BLaER1 (cell line): ENCODE measurements around the gene SIM2.

ENCODE experiments used
- H3K27ac ChIP-seq: shearing (Covaris generic); formaldehyde crosslinking; 2 replicates; pipeline ENCODE4 v1.8.1; 2022
- H3K27me3 ChIP-seq: shearing (Covaris generic); formaldehyde crosslinking; 2 replicates; pipeline ENCODE4 v1.8.1; 2022
- H3K36me3 ChIP-seq: shearing (Covaris generic); formaldehyde crosslinking; 2 replicates; pipeline ENCODE4 v1.8.1; 2022
- H3K4me1 ChIP-seq: shearing (Covaris generic); formaldehyde crosslinking; 2 replicates; pipeline ENCODE4 v1.8.1; 2022
- H3K4me2 ChIP-seq: shearing (Covaris generic); formaldehyde crosslinking; 2 replicates; pipeline ENCODE4 v1.8.1; 2022
- H3K4me3 ChIP-seq: shearing (Covaris generic); formaldehyde crosslinking; 2 replicates; pipeline ENCODE4 v1.8.1; 2022
- H3K9ac ChIP-seq: shearing (Covaris generic); formaldehyde crosslinking; 2 replicates; pipeline ENCODE4 v1.8.1; 2022
- H3K9me3 ChIP-seq: shearing (Covaris generic); formaldehyde crosslinking; 2 replicates; pipeline ENCODE4 v1.8.1; 2022
- H4K20me1 ChIP-seq: shearing (Covaris generic); formaldehyde crosslinking; 2 replicates; pipeline ENCODE4 v1.8.1; 2022
- Cebpa-rat ChIP-seq: shearing (Covaris generic); IDR thresholded peaks from 2 replicates; pipeline ENCODE4 v1.8.1; 2022

SIM2 gene

DNA sequence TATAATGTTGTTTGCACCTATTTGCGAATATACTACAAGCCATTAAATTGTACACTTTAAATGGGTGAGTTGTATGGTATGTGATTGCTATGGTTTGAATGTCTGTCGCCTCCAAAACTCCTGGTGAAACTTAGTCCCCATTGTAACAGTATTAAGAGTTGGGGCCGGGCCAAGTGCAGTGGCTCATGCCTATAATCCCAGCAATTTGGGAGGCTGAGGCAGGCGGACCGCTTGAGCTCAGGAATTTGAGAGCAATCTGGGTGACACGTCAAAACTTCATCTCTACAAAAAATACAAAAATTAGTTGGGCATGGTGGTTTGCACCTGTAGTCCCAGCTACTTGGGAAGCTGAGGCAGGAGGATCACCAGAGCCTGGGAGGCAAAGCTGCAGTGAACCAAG lies 12.0 kb upstream of the SIM2 start:
- no peak for TF ChIP-seq Cebpa-rat
- no peaks in the 10 kb centered on the region; the same call in 1 of the 2 replicates for H4K20me1 ChIP-seq
- H3K27me3 ChIP-seq = peaks cover 28% of the 10 kb centered on the region
- H3K27ac ChIP-seq = no peak overlapping the region
- no peak overlapping the region for H3K4me3 ChIP-seq
- H3K4me2 ChIP-seq = no peak overlapping the region
- no peaks in the 10 kb centered on the region for H3K4me1 ChIP-seq
- H3K9ac ChIP-seq = no peak overlapping the region
- H3K36me3 ChIP-seq = no peaks in the 10 kb centered on the region
- H3K9me3 ChIP-seq = peaks cover 34% of the 10 kb centered on the region

DNA sequence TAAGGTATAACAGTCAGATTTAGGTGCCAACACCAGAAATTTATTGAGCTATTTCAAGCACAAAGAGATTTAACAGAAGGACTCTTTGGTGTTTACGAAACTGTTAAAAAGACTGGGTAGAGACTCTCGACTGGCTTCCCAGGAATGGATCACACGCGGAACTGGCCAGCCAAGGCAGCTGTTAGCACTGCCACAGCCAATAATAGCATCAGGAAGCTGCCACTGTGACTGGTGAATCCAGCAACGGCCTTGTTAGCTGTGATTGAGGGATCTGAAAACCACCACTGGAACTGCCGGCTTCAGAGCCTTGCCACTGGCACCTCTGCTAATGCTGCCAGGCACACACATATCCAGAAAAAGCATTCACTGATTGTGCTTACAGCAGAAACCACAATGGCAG lies 10.6 kb upstream of the SIM2 start:
- H3K9me3 ChIP-seq = peaks cover 47% of the 10 kb centered on the region
- peaks cover 42% of the 10 kb centered on the region for H3K27me3 ChIP-seq
- TF ChIP-seq Cebpa-rat = no peak

DNA sequence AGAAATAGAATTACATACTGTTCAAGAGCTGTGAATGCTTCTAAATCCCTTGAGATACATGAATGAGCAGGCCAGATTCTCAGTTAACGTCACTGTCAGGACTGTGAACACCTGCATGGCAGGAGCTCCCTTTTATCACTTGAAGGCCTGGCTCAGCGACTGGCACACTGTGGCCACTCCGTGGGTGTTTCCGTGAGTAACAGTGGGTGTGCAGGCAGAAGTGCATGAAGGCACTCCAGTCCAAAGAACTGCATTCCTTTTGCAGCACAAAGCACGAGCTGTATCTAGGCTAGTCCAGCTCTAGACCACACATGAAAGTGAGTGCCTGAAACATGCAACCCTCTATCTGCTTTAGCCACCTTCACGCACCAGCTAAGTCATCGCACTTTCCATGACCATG lies 9.6 kb upstream of the SIM2 start:
- no peak overlapping the region for H3K4me2 ChIP-seq
- H3K27me3 ChIP-seq = peaks cover 52% of the 10 kb centered on the region
- no peak for TF ChIP-seq Cebpa-rat
- H4K20me1 ChIP-seq = peaks cover 13% of the 10 kb centered on the region
- H3K9me3 ChIP-seq = peaks cover 57% of the 10 kb centered on the region
- H3K27ac ChIP-seq = no peak overlapping the region
- H3K4me1 ChIP-seq = no peaks in the 10 kb centered on the region
- H3K36me3 ChIP-seq = no peaks in the 10 kb centered on the region
- H3K4me3 ChIP-seq = no peak overlapping the region
- no peak overlapping the region for H3K9ac ChIP-seq

More for the DNA sequence above, 10.6 kb upstream of the SIM2 start:
- no peaks in the 10 kb centered on the region for H3K4me1 ChIP-seq
- peaks cover 3% of the 10 kb centered on the region; the same call in 1 of the 2 replicates for H4K20me1 ChIP-seq
- no peak overlapping the region for H3K4me2 ChIP-seq
- H3K27ac ChIP-seq = no peak overlapping the region
- no peaks in the 10 kb centered on the region for H3K36me3 ChIP-seq
- no peak overlapping the region for H3K4me3 ChIP-seq
- H3K9ac ChIP-seq = no peak overlapping the region

GRCh38 chr21:36690628-36691554 lies 8.0 kb upstream of the SIM2 start:
- no peak overlapping the region for H3K27ac ChIP-seq
- no peaks in the 10 kb centered on the region for H3K36me3 ChIP-seq

DNA sequence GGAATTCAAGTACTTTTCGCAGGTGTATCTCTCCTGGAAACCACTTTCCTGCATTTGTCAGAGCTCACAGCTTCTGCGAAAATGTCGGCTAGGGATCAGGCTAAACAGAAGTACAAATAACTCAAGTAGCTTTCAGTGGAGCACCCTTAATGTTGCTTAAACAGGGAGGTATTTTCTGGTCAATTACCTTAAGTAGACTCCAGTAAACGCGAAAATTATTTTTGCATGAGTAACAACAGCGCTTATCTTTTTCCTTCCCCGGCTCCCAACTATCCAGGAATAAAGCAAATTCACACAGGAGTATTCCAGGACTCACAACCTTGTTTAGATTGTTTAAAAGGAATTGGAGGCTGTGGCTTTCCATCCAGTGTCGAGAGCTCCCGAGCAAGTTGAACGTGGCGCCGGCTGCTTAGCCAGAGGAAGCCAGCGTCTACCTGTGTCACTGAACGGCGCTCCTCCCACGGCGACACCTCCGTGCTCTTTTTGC lies 7.3 kb upstream of the SIM2 start:
- Histone ChIP-seq H4K20me1 (peaks cover 31% of the 10 kb centered on the region), H3K27me3 (peaks cover 75% of the 10 kb centered on the region), H3K4me3 (no peak overlapping the region), H3K9ac (no peak overlapping the region), H3K9me3 (peaks cover 79% of the 10 kb centered on the region), H3K36me3 (no peaks in the 10 kb centered on the region), H3K27ac (no peak overlapping the region), H3K4me1 (no peaks in the 10 kb centered on the region), H3K4me2 (no peak overlapping the region)
- TF ChIP-seq Cebpa-rat = no peak

More at GRCh38 chr21:36690628-36691554, 8.0 kb upstream of the SIM2 start:
- peaks cover 68% of the 10 kb centered on the region for H3K27me3 ChIP-seq
- peaks cover 24% of the 10 kb centered on the region for H4K20me1 ChIP-seq
- H3K4me3 ChIP-seq = no peak overlapping the region
- no peaks in the 10 kb centered on the region for H3K4me1 ChIP-seq
- H3K4me2 ChIP-seq = no peak overlapping the region
- no peak overlapping the region for H3K9ac ChIP-seq
- peaks cover 72% of the 10 kb centered on the region for H3K9me3 ChIP-seq
- no peak for TF ChIP-seq Cebpa-rat

DNA sequence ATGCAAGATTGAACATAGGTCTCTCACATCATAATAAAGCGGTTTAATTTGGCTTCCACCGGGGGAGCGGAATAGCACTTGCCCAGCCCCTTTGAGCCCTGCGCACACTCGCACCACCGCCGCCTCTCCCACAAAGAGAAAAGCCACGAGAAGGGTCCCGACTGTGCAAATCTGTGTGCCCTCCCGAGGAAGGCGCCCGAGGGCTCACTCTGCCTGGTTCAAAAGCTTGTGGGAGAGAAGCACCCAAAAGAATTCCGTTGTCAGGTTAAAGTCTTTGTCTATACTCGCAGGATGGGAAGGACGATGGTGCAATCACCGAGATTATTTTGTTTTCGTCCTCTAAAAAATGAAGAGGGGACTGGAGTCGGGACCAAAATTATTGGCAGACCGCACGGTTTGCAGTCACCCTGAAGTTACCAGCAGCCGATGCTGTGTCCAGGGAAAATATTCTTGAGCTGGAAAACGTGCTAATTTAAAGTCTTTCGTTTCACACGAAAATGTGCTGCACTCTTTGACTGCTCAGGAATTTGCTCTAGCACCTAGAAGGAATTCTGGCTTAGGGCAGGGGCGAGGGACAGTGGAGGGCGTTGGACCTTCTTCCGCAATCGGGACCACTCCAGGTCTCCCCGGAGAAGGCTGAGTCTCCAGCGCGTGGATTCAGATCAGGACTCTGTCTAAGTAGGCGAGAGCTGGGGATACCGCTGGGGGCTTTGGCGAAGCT lies 6.6 kb upstream of the SIM2 start:
- Histone ChIP-seq H3K4me3 (no peak overlapping the region), H3K27ac (no peak overlapping the region), H3K27me3 (peaks cover 81% of the 10 kb centered on the region)

GRCh38 chr21:36692835-36693488 lies 6.0 kb upstream of the SIM2 start:
- peaks cover 85% of the 10 kb centered on the region for H3K27me3 ChIP-seq
- no peak overlapping the region for H3K4me3 ChIP-seq
- no peak for TF ChIP-seq Cebpa-rat
- H3K9me3 ChIP-seq = peaks cover 84% of the 10 kb centered on the region
- H4K20me1 ChIP-seq = peaks cover 44% of the 10 kb centered on the region
- H3K27ac ChIP-seq = no peak overlapping the region
- H3K9ac ChIP-seq = no peak overlapping the region
- H3K36me3 ChIP-seq = no peaks in the 10 kb centered on the region
- peaks cover 9% of the 10 kb centered on the region; the same call in 1 of the 2 replicates for H3K4me1 ChIP-seq
- H3K4me2 ChIP-seq = no peak overlapping the region

More for the DNA sequence above, 6.6 kb upstream of the SIM2 start:
- Histone ChIP-seq H3K9ac (no peak overlapping the region), H3K4me2 (no peak overlapping the region), H3K9me3 (peaks cover 85% of the 10 kb centered on the region), H3K36me3 (no peaks in the 10 kb centered on the region), H3K4me1 (peaks cover 4% of the 10 kb centered on the region; the same call in 1 of the 2 replicates), H4K20me1 (peaks cover 37% of the 10 kb centered on the region)
- TF ChIP-seq Cebpa-rat = no peak

- Histone ChIP-seq H3K4me2 (no peak overlapping the region), H3K4me1 (peaks cover 15% of the 10 kb centered on the region; the same call in 1 of the 2 replicates), H3K9me3 (peaks cover 78% of the 10 kb centered on the region), H3K9ac (no peak overlapping the region), H3K4me3 (no peak overlapping the region), H4K20me1 (peaks cover 50% of the 10 kb centered on the region), H3K36me3 (no peaks in the 10 kb centered on the region), H3K27ac (no peak overlapping the region), H3K27me3 (peaks cover 91% of the 10 kb centered on the region)
- no peak for TF ChIP-seq Cebpa-rat
Measured at GRCh38 chr21:36693489-36694030, 5.4 kb upstream of the SIM2 start.

DNA sequence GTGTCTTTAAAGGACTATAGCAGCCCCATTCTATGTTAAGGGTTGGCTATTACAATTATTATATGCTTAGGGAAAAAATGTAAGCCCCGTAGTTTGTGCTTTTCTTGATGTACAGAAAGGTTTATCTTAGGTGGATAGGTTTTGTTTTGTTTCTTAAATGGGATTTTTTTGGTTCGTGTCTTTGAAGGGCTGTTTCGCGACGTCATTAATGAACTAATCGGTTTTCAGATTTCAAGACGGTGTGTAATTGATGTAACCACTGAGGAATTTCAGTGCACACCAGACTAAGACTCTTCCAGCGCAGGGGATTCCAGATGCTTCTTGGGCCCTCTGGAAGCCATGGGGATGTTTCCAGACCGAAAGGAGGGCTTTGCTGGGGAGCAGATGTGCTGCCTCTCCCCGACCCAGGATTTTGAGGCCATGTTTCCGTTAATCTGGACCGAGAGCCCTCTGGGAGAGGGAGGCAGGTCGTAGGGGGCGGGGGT lies 4.8 kb upstream of the SIM2 start:
- Histone ChIP-seq H3K27ac (no peak overlapping the region), H3K27me3 (peaks cover 97% of the 10 kb centered on the region), H3K4me1 (peaks cover 19% of the 10 kb centered on the region), H3K4me2 (no peak overlapping the region), H3K9me3 (peaks cover 75% of the 10 kb centered on the region), H3K9ac (no peak overlapping the region), H4K20me1 (peaks cover 53% of the 10 kb centered on the region), H3K4me3 (no peak overlapping the region), H3K36me3 (no peaks in the 10 kb centered on the region)
- TF ChIP-seq Cebpa-rat = no peak
